NCI-H226 (cell line): ENCODE results near the gene EXOC4.

ENCODE experiments used
- DNase-seq: peaks from one replicate; pipeline ENCODE4 v3.0.0-alpha.2; 2015

The EXOC4 gene

DNA sequence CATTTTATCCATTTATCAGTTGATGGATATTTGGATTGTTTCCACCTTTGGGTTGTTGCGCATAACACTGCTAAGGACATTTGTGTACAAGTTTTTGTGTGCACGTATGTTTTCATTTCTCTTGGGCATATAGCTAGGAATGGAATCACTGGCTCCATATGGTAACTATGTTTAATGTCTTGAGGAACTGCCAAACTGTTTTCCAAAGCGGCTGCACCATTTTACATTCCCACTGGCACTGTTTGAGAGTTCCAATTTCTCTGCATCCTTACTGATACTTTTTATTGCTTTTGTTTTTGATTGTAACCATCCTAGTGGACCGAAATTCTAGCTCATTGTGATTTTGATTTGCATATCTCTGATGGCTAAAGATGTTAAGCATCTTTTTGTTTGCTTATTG is 118.7 kb downstream of the EXOC4 start:
- DNase-seq = no peak

DNA sequence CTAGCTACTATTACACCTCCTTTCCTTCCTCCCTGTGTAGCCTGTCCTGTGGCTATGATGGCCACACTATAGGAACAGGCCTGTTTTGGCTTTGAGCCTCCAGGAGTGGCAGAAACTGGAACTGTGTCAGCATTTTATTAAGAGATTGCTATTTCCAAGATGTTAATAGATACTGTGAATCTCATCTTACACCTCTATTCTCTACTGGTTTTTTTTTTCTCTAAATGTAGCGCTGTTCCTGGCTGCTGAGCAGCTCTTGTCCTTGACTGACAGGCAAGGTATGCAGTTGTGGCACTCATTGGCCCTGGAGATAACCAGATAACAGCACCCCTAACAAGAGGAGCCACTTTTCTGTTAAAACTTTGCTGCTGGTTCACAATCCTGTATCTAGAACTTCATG is 119.5 kb downstream of the EXOC4 start:
- no peak for DNase-seq

DNA sequence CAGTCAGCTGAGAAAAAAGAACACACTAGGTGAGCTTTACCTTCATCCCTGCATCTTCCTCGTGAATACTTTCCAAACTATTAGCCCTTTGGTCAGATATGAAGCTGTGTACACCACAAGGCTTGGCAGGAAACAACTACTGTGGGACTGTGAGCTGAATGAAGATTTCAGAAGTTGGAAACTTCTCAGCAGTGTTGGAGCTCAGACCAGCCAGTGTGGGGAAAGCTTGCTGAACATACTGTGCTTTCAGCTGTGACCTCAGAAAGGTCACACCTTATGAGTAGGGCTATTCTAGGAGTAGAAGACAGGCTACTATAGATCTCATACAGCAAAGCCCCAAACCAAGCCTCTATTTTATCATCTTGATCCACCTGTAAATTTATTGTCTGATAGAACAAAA is 123.6 kb downstream of the EXOC4 start:
- no peak for DNase-seq

DNA sequence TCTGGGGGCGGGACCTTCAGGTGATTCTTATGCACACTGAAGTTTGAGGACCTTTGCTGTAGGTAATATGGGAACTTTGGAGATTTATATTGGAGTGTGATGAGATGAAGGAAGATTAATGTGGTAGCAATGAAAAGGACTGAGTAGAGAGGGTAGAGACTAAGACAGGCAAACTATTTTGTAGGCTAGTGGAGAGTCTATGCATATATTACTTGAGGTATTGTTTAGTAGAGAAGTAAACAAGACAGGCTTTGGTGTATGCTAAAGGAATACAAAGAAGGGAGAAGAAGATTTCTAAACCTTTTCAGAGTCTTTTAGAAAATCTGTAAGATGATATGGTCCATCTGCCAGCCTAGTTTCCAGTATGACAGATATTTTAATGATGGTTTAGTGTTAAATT is 129.1 kb downstream of the EXOC4 start:
- no peak for DNase-seq

DNA sequence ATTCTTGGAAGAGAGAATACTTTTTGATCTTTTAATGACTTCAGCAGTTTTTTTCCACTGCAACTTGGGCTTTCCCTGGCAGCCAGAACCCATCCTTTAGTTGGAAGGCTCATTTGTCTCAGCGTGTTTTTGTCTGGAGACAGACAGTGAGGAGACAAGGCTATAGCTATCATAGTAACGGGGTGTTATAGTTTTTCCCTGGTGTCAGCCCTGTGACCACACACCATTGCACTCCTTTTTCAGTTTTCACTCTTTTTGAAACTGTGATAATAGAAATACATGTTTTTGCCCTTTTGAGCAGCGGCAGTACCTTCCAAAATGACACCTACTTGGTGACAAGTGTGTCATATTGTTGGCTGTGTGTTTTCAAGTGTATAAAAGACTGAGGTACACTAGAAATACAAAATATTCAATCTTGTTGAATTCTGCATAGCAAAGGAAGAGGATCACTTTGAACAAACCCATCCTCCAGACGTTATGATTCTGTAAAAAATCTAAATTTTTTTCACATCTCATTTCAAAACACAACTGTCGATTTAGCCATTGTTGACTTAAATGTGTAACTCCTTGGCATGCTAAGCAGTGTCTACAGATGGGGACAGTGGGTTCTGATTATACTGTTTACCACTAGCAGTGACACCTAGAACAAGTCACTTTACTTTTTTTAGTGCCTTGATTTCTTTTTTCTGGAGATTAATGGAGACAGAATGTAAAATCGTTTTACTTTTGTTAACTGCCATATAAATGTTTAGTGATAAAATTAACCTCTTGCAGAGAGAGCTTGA is 130.1 kb downstream of the EXOC4 start:
- DNase-seq = no peak

DNA sequence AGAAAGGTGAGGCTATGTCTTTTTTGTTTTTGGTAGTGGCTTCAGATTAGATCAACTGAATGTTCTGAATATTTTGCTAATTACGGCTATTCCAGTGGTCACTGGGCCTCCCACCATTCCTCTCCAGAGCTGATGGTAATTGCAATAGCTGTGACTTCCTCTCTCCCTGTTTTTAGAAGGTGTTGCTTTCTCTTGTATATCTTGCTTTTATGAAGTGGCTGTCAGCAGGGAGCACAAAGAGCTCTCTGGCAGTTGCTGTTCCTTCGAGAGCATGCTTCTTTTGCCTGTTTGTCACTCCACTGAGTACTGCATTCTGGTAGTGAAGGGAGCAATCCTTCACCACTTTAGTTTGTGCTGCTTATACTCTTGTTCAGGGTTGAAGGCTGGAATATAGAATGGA is 133.3 kb downstream of the EXOC4 start:
- DNase-seq = no peak

DNA sequence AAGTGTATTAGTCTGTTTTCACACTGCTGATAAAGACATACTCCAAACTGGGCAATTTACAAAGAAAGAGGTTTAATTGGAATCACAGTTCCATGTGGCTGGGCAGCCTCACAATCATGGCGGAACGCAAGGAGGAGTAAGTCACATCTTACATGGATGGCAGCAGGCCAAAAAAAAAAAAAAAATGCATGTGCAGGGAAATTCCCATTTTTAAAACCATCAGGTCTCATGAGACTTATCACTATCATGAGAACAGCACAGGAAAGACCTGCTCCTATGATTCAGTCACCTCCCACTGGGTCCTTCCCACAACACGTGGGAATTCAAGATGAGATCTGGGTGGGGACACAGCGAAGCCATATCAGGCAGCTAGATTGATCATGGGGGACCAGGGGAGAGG is 136.8 kb downstream of the EXOC4 start:
- no peak for DNase-seq

DNA sequence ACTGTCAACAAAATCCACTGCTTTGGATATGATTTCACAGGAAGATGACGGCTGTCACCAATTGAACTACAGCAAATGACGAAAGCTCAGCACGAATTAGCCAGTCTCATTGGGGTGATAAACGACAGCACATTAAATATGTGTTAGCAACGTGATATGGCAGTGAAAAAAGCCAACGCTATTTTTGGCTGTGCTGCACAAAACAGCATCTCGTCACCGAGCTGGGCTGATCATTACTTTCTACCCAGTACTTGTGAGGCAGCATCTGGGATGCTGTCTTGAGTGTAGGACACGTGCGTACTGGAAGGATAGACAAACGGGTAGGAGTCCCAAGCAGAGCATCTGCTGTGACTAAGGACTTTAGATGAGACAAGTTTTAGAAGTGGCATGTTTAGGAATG is 138.3 kb downstream of the EXOC4 start:
- no peak for DNase-seq

DNA sequence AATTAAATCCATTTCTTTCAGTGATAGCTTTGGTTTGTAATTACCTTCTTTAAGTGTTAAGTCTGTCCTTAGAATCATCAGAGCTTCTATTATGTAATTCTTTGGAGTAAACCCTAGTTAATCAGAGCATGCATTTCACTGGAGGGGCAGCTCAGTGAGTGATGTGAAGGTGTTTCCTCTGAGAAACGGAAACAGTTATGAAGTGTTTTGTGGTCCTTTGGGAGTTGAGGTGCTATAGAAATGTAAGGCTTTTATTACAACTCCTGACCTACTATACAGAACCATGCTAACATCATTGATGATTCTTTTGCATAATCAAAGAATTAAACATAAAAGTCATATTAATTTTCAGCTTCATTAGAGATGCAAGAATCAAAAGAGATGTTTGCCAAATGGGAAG is 141.5 kb downstream of the EXOC4 start:
- DNase-seq = no peak

DNA sequence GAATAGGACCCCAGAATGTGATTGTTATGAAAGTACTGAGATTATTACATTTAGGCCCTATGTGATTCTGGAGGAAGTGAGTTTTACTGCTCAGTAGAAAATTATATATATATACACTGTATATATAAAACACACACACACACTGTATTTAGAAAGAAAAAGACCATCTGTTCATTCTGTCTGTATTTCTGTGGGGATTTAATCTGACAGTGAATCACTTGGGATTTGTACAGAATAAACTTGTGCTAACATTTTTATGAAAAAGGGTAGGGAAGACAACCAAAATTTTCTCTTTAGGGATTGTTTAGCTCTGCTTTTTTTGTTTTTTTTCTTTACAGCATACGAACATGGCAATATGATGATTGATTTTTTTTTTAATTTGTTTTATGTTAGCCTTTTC is 142.7 kb downstream of the EXOC4 start:
- DNase-seq = no peak

DNA sequence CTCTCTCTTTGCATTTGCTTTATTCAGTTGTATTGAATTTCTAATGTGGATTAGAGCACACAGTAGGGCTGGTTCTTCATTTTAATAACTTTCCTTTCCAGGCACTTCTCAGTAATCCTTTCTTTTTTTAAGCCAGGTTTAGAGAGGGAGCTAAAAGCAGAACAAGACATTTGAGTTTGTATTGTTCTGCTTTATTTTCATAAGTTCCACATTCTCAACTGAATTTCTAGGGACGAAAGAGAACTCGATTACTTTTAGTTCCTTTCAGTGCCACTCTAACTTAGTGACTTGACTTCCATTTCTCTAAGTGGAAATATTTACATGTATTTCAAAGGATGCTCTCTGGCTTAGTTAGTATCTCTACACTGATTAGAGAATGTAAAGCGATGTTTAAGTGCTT is 145.6 kb downstream of the EXOC4 start:
- DNase-seq = no peak

DNA sequence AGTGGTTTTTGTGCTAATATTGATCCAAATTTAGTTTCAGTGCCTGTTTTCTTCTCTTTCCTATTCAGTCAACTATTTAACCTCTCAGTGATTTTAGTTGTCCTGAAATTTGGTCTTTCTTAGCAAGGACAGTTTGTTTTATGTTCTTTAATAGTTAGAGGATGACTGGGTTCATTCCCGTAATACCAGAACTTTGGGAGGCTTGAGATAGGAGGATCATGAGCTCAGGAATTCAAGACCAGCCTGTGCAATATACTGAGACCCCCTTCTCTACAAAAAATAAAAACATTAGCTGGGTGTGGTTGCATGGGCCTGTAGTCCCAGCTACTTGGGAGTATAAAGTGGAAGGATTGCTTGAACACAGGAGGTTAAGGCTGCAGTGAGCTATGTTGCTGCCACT is 148.3 kb downstream of the EXOC4 start:
- DNase-seq = peak; percentile 2

DNA sequence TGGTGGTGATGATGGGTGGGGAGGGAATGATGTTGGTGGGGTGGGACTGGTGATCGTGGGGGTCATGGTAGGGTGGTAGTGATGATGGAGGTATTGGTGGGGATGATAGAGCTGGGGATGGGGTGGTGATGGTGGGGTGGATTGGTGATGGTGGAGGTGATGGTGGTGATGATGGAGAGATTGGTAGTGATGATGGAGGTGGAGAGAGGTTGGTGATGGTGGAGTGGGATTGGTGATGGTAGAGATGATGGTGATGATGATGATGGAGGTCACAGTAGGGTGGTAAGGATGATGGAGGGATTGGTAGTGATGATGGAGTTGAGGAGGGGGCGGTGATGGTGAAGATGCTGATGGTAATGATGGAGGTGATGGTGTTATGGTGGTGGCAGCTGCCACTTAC is 155.3 kb downstream of the EXOC4 start:
- no peak for DNase-seq

DNA sequence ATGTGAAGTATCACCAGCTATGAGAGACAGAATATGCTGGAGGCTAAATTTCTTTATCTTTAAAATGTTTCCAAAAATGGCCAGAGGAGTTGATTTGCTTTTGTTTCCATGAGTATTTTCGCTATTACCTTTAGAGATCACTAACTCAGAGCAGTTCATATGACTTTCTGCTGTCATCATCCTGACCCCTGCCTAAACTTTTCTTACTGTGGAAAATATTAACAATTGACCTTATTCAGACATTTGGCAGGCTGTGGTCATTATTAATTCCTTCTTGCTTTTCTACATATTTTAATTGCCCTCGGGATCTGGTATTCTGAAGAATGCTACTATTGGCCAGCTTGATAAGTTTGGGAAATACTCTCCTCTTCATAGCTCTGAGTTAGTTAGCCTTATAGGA is 156.5 kb downstream of the EXOC4 start:
- no peak for DNase-seq

DNA sequence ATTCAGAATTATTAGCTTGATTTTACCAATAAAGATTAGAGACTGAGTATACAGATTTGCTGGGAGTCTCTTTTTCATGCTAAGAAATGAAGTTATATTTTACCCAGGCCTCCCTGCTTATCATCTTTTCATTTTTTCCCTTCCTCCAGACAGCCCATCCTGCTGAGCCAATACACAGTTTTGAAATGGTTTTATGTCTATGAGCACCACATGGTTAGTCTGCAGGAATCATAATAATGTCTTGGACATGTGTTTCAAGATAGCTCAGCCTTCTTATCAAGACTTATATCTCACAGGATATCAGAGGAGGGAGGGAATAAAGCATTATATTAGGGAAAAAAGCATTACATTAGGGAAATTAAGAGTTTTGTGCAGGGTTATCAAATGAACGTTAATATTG is 157.1 kb downstream of the EXOC4 start:
- no peak for DNase-seq

DNA sequence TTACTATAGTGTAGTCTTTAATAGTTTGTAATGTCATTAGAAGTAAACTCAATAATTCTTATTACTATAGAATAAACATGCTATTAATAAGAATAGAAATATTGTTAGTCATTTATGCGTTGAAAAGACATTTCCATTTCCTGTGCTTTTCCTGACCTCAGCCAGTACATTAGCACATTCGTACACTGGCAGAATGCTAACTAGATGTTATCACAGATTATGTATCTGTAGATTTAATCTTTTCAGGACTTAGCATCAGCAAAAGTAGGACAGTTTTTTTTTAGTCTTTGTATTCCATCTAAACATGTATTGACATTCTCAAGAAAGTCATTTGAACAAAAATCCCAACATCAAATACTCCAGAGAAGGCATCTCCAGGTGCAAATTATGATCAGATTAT is 158.5 kb downstream of the EXOC4 start:
- no peak for DNase-seq

DNA sequence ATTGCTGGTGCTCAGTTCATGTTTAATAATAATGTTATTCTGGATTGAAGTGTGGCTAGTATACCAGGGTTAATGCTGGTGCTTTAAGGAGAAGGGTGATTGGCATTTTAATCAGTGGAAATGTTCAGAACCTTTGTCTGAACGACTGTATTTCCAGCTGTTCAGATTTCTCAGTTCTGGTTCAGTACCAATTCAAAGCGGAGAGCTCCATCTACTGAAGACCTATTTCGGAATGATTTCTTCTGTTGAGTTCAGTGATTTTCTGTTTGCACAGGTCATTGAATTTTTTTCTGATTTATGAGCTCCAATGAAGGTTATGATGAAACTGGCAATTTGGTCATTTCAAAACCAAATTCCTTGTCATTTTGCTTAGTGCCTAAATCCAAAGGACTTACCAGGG is 160.1 kb downstream of the EXOC4 start:
- DNase-seq = no peak

DNA sequence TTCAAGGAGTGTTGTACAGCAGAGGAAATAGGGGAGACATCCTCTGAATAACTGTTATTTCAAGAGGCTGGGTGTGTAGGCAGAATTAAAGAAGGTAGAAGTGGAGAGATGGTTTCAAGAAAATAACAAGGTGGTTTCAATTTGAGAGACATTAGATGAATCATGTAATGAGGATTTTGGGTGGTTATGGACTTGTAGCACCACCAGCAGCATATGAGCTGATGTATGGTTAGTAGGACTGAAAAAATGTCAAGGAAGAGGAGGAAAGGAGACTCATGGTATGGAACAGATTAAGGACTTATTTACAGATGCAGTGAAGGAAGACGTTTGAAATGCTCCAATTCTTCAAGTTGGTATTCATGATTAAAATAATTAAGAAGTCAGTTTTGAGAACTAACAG is 166.2 kb downstream of the EXOC4 start:
- no peak for DNase-seq

DNA sequence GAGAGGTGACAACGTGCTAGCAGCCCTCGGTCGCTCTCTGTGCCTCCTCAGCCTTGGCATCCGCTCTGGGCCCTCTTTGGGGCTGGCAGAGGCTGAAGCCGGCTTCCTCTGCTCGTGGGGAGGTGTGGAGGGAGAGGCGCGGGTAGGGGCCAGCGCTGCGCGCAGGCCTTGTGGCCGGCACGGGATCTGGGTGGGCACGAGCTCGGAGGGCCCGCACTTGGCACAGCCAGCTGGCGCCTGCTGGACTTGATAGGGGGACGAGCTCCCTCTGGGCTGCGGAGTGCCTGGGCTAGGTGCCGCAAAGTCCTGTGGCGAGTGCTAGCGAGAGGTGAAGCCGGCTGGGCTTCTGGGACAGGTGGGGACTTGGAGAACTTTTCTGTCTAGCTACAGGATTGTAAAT is 170.7 kb downstream of the EXOC4 start:
- DNase-seq = no peak

DNA sequence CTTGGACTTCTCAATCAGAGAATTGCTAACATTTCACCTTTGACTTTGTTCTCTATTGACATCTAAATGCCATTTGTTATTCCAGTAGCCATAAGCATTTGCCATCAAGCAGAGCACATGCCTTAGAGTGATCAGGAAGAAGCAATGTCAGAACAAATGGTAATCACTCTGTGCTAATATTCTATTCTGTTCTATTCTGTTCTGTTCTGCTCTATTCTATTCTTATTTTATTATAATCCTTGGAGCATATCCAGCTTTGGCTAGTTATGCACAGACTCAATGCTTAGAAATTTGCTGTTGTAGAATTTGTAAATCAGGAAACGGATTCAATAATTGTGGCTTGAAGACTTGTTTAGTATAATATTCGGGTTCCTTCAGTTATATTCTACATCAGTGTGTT is 175.4 kb downstream of the EXOC4 start:
- DNase-seq = no peak

DNA sequence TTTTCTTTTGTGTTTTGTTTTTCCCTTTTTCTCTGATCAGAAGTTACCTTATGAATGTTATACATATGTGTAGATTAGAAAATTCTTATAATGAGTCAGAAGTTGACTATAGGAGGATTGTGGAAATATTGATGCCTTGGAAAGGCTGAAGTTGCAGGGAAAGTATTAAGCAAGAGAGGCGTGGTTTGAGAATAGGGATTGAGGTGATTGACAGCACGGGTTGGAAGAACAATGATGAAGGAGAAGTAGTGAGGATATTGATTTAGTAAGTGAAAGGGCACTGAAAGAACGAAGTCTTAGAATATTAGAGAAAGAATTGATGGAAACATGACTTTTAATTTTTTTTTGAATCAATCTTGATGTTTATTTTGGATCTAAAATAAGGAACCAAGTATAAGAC is 176.0 kb downstream of the EXOC4 start:
- no peak for DNase-seq

DNA sequence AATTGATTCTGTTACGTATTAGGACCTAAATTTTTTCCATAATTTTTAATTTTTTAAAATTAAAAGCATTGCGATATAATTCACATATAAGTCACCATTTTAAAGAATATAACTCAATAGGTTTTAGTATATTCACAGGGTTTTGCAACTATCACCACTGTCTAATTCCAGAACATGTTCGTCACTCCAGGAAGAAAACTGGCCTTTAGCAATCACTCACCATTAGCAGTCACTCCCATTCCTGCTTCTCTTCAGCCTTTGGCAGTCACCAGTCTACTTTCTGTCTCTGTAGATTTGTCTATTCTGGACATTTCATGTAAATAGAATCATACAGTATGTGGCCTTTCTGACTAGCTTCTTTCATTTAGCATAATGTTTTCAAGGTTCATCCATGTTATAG is 176.5 kb downstream of the EXOC4 start:
- DNase-seq = no peak

DNA sequence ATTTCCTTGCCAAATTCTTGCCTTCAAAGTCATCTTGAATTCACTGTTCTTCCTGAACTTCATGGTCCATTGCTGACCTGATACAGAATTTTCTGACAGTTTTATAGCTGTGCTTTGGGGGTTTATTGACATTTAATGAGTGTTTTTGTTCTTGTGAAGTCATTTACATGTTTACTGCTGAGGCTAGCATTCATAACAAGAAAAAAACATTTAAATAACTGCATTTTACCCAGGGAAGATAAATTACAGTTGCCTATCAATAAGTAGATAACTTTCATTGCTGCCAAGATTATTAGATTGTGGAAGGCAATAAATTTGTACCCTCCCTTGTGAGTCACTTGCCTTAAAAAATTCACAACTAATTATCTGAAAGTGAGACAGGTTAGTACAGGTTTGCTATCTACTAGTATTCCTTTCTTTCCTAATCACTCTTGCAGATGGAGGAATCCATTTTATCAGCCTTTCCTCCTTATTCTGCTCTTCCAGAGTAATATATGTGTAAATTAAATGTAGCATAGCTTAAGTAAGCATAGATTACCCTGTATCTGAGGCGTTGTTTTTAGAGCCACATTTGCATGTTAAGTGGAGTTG is 178.4 kb downstream of the EXOC4 start:
- no peak for DNase-seq

DNA sequence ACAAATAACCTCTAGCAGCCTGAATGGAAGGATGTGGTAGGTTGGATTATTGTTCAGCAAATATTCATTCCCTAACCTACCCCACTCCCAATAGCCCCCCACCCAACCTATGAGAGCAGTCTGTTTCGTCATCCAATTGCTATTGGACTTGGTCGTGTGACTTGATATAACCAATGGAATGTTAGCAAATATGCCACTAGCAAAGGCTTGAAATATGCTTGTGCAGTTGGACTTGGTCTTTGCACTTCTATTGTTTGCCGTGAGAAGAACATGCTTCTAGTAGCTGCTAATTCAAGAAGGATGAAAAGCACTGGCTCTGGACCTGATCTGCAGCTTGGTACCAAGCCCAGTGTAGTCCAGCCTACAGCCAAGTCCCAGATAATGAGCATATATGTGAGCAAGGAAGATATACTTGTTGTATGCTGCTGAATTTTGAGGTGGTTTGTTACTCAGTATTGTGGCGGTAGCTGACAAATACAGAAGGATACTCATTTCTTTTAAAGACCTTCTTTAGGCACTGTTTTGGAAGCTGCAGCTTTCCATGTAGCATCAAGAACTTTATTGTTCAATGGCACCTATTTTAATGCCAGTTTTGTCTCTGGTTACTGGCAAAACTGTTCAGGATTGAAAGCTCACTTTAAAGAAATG is 180.4 kb downstream of the EXOC4 start:
- no peak for DNase-seq
